WERI-Rb-1 (cell line): Measurements from ENCODE around the gene KCNN3.

Experiments
- DNase-seq: peaks from one replicate; pipeline ENCODE4 v3.0.0-alpha.2; 2020
- H3K27ac ChIP-seq: fragments of 250-450 bp; sonication (Bioruptor Pico); 2 replicates; pipeline ENCODE4 v1.5.1; 2020; ENCODE audit warnings: mild to moderate bottlenecking, moderate library complexity
- H3K27me3 ChIP-seq: fragments of 250-450 bp; sonication (Bioruptor Pico); 2 replicates; pipeline ENCODE4 v1.5.1; 2021; ENCODE audit warnings: mild to moderate bottlenecking, low read depth, moderate library complexity; ENCODE audit not compliant: insufficient read depth, severe bottlenecking
- H3K36me3 ChIP-seq: fragments of 250-450 bp; sonication (Bioruptor Pico); 2 replicates; pipeline ENCODE4 v1.5.1; 2020; ENCODE audit warnings: mild to moderate bottlenecking, moderate library complexity
- H3K4me3 ChIP-seq: 2 replicates; pipeline ENCODE4 v1.5.1; 2011; ENCODE audit warnings: low read depth, mild to moderate bottlenecking, control low read depth, low read length
- H3K9me3 ChIP-seq: fragments of 250-450 bp; sonication (Bioruptor Pico); 2 replicates; pipeline ENCODE4 v1.5.1; 2021; ENCODE audit warnings: mild to moderate bottlenecking, moderate library complexity; ENCODE audit not compliant: severe bottlenecking
- CTCF ChIP-seq: IDR thresholded peaks from 2 replicates; pipeline ENCODE4 v1.5.1; 2011; ENCODE audit warnings: low read depth, mild to moderate bottlenecking, control low read depth, inconsistent platforms, low read length

KCNN3 gene

DNA sequence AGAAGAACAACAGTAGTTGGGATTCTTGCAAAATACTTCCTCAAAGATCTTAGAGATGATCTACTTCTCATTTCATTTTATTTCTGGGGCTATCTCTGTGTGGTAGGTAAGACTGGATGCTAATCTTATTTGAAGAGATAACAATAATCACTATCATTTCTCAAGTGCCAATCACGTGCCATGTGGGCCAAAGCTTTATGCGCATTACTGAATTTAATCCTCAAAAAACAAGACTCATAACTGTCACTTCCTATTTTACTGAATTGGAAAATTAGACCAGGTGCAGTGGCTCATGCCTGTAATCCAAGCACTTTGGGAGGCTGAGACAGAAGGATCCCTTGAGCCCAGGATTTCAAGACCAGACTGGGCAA, 121.7 kb downstream of the KCNN3 start:
- no peak for TF ChIP-seq CTCF
- no peaks in the 10 kb centered on the region for H3K9me3 ChIP-seq
- no peak overlapping the region for H3K4me3 ChIP-seq
- no peaks in the 10 kb centered on the region for H3K36me3 ChIP-seq
- H3K27me3 ChIP-seq: peaks cover 87% of the 10 kb centered on the region
- peak; percentile 79 for DNase-seq
- H3K27ac ChIP-seq: no peak overlapping the region

GRCh38 chr1:154747740-154748404, 122.2 kb downstream of the KCNN3 start:
- 0 out of 2 replicates have a peak overlapping the region, but pooled peaks have one; percentile 1 for H3K4me3 ChIP-seq
- no peaks in the 10 kb centered on the region for H3K9me3 ChIP-seq
- peaks cover 87% of the 10 kb centered on the region for H3K27me3 ChIP-seq
- H3K36me3 ChIP-seq: no peaks in the 10 kb centered on the region
- peak; percentile 99 for DNase-seq
- no peak for TF ChIP-seq CTCF
- no peak overlapping the region for H3K27ac ChIP-seq

DNA sequence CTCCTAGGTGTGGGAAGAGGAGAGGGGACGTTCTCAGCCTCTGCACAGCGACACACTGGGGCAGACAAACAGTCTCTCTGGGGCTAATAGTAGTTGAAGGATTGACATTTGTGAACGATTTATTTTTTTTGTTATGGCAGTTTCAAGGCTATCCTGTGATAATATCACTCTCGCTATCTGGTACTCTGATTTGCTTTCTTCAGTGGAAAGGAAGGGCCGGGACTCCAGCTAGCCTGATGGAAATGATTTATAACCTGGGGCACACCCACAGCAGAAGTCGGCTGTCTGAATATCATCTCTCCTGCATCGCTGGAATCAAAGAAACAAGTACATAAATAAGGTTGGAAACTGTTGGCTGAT, 122.7 kb downstream of the KCNN3 start:
- DNase-seq: no peak
- no peak for TF ChIP-seq CTCF
- no peaks in the 10 kb centered on the region for H3K9me3 ChIP-seq
- H3K27ac ChIP-seq: no peak overlapping the region
- H3K36me3 ChIP-seq: no peaks in the 10 kb centered on the region
- H3K4me3 ChIP-seq: no peak overlapping the region
- peaks cover 87% of the 10 kb centered on the region for H3K27me3 ChIP-seq

- H3K27ac ChIP-seq: no peak overlapping the region
- no peak overlapping the region for H3K4me3 ChIP-seq
- DNase-seq: no peak
- TF ChIP-seq CTCF: no peak
- H3K9me3 ChIP-seq: no peaks in the 10 kb centered on the region
- peaks cover 87% of the 10 kb centered on the region for H3K27me3 ChIP-seq
- H3K36me3 ChIP-seq: no peaks in the 10 kb centered on the region
Measured at GRCh38 chr1:154746622-154747299, 123.3 kb downstream of the KCNN3 start.

- H3K27me3 ChIP-seq: peaks cover 87% of the 10 kb centered on the region
- H3K27ac ChIP-seq: no peak overlapping the region
- DNase-seq: no peak
- H3K9me3 ChIP-seq: peaks cover 4% of the 10 kb centered on the region
- no peaks in the 10 kb centered on the region for H3K36me3 ChIP-seq
- H3K4me3 ChIP-seq: no peak overlapping the region
- TF ChIP-seq CTCF: no peak
Measured at GRCh38 chr1:154745750-154746425, 124.2 kb downstream of the KCNN3 start.
